GM18858 (cell line): ENCODE data around the gene MRGPRE.

Experiments
- ATAC-seq: cut with Tn5 transposase; IDR thresholded peaks from one replicate; pipeline ENCODE4 v1.9.1; 2021; ENCODE audit not compliant: unreplicated experiment

The MRGPRE gene

DNA sequence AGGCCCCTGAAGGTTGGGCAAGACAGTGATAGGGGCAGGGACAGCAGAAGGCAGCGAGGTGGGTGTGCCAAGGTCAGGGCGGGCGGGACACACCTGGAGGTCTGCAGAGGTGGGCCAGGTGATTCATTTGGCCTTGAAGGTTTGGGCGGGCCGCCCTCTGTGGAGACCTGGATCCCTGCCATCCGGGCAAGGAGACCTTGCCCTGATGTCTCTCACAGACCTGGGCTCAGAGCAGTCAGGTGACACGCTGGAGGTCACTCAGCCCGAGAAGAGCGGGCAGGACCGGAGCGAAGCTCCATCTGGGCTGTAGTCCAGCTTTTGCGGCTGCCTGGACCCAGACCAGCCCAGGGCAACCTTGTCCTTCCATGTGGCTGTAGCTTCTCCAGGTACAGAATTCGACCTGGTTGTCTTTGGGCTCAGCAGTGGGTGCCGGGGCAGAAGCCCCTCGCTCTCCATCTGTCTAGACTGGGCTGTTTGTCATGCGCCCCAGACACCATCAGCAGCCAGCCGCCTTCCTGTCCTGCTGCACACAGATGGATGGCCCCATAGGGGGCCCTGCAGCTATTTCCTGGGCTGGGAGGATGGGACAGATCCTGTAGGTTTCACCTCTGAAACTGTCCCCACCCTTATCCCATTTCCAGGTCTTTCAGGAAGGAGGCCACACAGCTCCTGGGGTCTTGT, 16.7 kb downstream of the MRGPRE start:
- ATAC-seq, result no peak

DNA sequence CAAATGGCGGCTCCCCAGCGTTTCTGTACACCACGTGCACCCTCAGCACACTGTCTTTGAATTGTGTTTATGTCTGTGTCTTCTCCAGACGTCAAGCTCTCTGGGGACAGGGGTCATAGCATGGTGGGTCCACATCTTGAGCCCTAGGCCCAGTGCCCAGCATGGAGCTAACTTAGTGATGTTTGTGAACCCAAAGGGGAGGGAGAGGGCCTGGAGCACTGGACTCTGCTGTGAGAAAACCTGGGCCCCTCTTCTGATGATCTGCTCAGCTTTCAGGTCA, 17.9 kb downstream of the MRGPRE start:
- no peak for ATAC-seq

DNA sequence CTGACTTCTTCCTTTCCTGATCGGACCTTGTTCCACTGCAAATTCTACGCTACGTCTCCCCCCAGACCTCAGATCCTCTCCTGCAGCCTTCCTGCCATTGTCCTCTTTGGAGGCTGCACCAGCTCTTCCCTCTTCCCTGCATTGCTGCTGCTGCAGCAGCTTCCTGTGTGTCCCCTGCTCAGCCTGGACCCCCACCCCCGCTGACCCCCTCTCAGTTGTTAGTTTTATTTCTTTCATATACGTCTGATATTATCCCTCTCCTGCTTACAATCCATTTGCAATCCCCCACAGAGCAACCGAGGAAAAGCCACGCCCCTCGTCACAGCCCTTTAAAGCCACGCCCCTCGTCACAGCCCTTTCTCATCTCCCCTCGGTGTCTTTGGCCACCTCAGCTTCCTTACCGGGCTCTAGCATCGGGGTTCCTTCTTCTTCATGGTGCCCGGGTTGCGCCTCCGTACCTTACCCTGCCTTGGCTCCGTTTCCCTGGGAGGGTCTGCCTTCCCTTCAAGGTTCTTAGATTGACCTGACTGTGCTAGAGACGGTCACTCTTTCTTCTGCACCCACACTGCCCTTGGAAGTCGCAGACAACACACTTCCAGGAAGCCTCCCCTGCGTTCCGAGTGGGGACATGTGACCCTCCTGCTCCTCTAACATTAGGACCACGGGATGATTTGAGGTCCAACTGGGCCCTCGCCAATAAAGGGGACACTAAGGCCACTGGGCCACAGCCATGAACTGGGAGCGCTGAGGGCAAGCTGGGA, 18.4 kb downstream of the MRGPRE start:
- no peak for ATAC-seq

DNA sequence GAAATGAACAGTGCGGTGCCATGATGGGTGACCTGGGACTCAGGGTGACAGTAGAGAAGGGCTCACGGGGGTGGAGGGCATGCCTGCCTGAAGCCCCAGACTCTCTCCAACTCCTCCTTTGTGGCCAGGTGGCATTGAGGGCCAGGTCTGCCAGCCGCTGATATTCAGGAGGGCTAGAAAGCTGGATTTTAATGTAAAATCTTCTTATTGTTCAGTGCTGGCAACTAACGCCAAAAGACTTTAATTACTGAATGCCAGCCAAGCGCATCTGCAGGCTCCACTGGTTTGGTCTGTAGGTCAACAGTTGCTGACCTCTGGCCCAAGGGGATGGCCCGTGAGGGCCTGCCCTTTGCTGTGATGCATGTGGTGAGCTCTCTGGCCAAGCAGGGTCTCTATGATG, 23.9 kb downstream of the MRGPRE start:
- no peak for ATAC-seq

DNA sequence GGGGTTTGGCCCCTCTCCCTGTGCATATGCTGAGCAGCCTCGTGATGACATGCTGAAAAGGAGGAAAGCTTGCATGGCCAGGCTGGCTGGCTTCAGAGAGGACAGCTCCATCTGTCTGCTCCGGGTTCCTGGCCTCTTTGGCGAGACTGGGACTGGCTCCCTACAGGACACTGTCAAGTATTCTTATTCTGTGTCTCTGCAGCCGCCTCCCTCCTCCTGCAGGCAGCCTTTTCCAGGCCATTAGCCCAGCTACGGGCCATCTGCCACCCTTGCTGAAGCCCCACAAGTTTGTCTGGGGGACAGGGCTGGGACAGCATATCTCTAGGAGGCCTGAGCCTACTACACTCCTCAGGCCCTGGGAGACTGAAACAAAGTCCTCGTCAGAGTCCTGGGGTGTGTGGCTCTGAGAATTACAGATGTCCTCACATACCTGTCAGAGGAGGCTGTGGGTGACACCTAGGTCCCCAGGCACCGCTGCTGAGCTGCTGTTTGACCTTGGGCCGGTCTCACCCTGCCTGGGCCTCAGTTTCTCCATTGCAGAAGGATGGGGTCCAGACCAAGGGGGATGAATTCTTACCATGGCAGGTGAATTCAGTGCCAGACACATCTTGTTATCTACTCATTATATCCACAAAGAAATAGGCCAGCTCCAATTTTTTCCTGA, 24.6 kb downstream of the MRGPRE start:
- no peak for ATAC-seq

DNA sequence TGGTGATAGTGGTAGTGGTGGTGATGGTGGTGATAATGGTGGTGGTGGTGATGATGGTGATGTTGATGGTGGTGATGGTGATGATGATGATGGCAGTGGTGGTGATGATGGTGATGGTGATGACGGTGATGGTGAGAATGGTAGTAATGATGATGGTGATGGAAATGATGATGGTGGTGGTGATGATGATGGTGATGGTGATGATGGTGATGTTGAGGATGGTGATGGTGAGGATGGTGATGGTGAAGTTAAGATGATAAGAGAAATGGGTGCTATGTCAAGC, 25.4 kb downstream of the MRGPRE start:
- ATAC-seq, result no peak

DNA sequence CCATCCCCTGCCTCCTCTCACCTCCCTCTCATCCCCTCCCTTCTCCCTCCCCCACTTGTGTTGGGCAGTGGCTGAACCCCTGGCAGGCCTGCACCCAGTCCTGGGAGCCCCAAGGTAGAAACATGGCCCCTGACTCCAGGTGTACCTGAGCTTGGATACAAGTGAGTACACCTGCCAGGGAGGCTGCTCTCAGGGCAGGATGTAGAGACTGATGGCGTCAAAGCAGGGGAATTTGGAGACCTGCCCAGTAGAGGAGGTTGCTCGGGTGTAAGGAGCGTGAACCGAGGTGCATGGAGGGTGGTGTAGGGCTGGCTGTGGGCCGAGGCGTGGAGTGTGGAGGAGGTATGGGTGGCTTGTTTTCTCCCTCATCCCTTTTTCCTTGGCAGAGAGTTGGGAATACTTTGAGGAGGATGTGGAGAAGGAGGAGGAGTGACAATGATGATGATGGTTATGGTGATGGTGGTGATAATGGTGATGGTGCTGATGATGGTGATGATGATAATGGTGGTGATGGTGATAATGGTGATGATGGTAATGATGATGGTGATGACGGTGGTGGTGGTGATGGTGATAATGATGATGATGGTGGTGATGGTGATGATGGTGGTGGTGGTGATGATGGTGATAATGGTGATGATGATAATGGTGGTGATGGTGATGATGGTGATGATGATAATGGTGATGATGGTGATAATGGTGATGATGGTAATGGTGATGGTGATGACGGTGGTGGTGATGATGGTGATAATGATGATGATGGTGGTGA, 25.9 kb downstream of the MRGPRE start:
- ATAC-seq, result no peak

DNA sequence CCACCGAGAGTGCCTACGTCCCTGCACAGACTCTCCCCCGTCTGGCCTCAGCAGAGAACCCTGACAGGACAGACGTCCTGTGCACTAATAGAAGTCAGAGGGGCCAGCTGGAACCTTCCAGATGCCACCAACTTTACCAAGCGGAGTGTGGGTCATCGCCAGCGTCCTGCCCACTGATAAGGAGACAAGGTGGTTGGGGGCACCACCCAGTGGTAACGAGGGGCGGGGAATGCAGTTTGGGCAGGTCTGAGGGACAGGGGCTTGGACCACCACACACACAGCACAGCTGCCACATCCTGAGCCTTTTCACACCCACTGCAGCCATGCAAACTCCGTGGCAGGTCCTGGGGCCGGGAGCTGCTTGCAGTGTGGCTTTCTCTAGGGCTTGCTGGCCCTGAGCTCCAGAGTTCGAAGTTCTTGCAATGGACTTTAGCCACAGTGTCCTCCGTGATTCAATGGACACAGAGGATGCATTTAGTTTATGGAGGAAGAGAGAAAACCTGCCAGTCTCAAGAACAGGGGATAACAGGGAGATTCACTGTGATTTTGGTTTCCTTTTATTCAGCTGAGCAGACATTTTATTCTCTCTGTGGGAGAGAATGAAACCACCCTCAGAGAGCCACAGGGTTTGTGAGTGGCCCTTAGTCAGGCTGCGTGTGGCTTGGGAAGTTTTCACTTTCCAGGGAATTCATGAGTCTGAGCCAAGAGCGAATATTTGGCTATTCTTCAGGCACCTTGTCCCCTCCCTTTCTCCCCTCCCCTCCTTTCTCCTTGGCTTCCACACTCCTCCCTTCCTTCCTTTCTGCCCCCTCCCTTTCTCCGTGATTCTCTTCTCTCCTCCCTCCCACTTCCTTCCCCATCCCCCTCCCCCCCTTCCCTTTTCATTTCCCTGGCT, 26.7 kb downstream of the MRGPRE start:
- ATAC-seq, result no peak

DNA sequence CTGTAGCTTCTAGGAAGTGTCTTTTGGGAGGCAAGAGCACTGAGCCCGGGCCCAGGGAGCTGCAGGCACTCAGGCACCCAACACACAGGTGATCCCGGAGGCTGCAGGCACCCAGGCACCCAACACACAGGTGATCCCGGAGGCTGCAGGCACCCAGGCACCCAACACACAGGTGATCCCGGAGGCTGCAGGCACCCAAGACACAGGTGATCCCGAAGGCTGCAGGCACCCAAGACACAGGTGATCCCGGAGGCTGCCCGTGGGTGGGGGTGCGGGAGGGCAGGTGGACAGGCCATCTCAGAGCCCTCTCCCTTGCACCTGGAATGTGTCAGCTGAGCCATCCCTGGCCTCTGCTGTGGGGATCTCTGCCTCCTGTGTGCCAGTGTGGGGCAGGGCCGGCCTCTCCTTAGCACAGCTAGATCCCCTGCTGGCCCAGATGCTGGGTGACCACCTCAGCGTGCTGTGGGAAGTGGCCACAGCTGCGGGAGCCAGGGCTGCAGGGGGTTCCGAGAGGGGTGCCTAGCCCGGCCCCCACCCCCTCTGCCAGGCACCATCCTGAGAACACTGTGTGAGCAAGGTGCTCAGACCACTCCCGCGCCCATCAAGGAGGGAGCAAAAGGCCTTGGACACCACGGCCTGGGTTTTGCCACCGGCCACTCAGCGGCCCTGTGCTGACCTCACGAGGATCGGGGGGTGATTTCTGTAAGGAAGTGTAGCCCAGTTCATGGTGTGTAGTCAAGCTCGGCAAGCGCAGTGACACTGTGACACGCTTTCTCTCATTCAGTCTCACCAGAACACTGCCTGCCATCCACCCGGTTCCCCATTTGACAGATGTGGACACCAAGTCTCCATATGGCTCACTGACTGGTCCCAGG, 27.8 kb downstream of the MRGPRE start:
- ATAC-seq, result no peak

DNA sequence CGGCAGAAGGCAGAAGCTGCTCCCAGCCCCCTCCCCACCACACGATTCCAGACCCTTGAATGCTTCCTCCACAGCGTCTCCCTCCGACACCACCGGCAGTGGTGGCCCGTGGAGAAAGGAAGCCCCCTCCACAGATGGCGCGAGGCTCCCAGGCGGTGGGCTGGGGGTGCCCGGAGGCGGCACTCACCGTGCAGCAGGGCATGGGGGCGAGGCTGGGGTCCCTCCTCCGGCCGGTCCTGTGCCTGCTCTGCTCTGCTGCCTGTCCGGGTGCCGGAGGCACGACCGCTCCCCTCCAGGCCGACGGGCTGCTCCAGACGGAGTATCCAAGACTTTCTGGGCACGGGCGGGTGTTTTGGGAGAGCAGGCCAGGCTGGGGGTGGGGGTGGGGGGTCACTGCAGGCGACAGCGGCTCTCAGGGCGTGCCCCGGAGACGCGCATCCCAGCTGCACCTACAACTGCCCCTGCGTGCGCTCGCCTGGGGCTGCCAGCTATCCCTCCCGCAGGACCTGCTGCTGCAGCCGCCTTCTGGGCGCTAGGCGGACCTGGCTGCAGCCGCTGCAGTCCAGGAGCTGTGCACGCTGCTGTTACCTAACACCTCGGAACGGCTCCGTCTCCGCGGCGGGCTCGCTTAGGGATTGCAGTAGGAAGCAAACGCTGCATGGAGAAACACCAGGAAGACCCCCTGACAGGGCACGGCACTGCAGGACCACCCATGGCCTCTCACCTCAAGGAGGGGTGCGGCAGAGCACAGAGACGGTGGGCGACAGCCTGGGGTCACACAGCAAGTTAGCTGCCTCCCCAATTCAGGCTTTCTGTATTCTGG, 28.8 kb downstream of the MRGPRE start:
- no peak for ATAC-seq

DNA sequence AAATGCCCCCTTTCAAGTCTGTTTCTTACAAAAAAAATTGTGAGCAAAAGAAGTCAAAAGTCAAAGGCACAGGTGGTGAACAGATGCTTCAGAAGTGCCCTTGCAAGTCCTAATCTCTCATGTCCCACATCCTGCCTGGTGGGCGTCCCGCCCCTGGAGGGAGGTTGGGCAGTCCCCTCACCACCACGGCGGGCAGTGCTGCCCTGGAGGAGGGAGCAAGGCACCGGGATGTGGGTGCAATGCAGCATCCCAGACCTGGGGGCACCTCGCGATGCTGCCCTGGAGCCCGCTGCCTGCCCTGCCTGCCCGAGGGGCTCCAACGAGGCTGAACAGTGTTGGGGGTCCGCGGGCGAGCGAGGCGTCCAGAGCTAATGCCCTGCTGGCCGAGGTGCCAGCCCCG, 29.5 kb downstream of the MRGPRE start:
- no peak for ATAC-seq

DNA sequence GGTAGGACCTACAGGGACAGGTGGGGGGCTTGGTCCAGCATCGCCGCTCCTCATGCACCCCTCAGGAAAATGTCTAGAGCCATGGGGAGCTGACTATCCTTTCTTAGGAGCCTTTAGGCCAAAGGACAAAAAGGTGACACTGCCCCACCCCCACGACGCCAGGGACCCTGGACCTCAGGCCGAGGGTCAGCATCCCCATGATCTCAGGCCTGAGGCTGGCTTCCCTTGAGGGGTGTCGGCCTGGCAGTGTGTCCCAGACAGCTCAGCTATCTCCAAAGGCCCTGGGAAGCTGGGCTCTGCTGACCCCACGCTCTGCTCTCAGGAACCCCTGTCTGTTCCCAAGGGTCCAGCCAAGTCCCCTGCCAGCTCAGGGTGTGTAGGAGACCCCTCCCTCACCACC, 29.9 kb downstream of the MRGPRE start:
- no peak for ATAC-seq

DNA sequence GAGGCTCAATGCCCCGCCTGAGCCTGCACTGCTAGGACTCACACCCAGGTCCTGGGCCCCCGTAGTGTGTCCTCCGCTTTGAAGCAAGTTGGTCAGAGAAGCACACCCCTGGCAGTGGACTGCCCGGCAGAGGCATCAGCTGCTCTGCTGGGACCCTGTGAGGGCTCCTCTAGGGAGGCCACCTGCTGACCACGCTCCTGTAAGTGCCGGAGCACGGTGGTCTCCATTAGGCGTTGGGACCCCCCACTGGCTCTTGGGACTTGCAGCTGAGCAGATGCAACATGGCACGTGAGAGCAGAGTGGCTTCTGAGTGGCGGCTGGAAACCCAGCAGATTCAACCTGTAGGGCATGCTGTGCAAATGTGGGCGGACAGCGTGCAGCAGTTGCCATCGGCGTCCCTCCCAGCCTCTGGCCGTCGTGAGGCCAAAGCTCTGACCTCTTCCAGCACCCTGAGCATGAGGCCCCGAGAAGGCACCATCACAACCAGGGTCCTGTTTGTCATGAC, 30.5 kb downstream of the MRGPRE start:
- ATAC-seq, result no peak

DNA sequence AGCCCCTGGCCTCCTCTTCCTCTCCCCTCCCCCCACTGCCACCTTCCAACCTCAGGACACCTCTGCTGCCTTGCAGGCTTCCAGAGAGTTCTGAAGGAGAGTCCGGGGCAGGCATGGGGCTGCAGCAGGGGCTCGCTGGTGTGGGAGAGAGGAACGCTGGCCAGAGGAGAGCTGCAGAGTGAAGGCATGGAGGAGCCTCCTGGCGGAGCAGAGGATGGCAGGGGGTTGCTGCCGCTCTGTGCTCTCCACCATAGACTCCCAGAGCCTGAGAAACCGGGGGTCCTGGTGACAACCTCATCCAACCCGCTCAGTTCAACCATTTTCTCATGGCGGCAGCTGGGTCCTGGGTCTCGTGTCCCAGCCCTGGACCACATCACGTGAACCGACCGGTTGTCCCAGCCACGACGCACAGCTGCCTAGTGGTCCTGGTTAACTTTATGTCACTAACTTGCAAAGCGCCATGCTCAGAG, 31.1 kb downstream of the MRGPRE start:
- ATAC-seq, result no peak

DNA sequence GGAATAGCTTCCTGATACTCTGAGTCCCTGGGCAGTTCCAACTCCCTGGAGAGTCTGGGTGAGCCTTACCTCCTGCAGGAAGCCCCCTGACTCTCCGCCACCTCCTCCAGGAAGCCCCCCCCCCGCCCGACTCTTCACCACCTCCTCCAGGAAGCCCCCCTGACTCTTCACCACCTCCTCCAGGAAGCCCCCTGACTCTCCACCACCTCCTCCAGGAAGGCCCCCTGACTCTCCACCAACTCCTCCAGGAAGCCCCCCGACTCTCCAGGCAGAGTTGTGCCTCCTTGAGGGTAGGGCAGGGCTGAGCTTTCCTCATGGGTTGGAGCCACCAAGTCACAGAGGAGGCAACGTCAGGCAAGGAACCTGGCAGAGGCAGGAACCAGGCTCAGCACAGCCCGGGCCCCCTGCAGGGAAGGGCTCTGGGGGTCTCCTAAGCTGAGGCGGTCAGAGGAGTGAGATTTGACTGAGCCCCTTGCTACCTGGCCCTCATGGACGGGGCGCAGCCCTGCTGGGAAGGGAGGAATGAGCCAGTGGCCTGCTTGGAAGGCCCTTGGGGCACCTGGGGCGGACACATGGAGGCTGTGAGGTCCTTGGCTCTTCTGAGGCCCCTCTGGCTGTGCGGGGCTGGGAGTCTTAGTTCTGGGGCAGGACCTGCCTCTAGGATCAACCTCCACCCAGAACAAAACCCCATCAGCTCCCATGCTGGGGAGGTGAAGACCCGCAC, 31.7 kb downstream of the MRGPRE start:
- ATAC-seq, result no peak

DNA sequence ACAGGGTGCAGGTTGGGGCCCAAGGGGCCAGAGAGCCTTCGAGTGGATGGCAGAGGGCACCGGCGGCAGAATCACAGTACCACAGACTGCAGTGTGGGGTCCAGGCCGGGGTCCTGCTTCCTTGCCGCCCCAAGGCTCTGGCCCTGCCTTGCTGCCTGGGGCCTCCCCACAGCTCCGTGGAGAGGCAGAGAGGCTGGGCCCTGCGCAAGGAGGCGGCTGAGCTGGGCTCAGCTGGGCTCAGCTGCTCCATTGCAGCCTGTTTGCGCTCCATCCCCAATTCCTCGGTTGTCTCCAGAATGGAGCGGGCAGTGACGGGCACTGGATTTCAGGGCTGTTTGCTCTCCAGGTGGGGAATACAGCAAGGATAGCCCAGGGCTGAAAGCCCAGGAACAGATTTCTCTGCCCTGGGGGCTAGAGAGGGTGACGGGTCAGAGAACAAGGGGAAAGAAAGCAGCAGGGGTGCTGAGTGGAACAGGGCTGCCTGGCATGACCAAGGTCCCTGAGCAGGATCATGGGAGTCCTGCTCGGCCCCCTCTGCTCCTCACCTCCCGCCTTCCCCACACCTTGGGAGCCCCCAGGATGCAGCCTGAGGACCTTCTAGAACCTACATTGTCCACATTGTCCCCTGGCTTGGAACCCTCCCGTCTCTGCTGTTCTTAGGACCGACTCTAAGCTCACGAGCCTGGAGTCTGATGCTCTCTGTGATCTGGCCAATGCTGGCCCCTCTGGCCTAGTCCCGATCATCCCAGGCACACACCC, 32.5 kb downstream of the MRGPRE start:
- ATAC-seq, result no peak

DNA sequence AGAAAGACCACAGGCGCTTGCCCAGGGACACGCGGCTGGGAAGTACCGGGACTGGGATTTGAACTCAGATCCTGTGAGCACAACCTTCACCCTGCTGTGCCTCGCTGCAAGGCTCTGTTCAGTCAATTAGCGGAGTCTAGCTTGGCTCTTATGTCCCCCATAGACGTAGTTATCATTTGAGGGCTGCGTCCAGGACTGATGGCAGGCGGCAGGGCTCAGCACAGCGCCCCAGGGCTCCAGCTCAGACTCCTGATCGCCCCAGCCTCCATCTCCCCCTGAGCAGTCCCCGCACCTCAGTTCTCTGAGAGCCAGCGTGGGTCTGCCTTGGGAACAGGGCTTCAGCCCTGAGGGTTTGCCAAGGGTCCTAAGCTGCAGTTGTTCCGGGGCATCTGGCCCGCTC, 33.4 kb downstream of the MRGPRE start:
- no peak for ATAC-seq
